GM23248 (cell line): Measurements from ENCODE around the gene PEX7.

Source experiments
- EZH2 ChIP-seq: fragments of 200-600 bp; sonication (generic); IDR thresholded peaks from 2 replicates; pipeline ENCODE4 v1.6.1; 2018; ENCODE audit warnings: antibody characterized with exemption, mild to moderate bottlenecking; ENCODE audit not compliant: insufficient read depth, poor library complexity, severe bottlenecking
- EZH2phosphoT487 ChIP-seq: fragments of 200-600 bp; sonication (generic); IDR thresholded peaks from 2 replicates; pipeline ENCODE4 v1.6.1; 2018; ENCODE audit warnings: antibody characterized with exemption, moderate library complexity, mild to moderate bottlenecking, low read depth; ENCODE audit not compliant: insufficient read depth

GRCh38 chr6:136772685-136773472, 49.5 kb upstream of the PEX7 start:
- TF ChIP-seq EZH2 (no peak), EZH2phosphoT487 (no peak)
